GM18907 (cell line): Measurements from ENCODE around the gene TTLL12.

ENCODE experiments used
- ATAC-seq: cut with Tn5 transposase; IDR thresholded peaks from one replicate; pipeline ENCODE4 v1.9.1; 2021; ENCODE audit warnings: mild to moderate bottlenecking, moderate library complexity; ENCODE audit not compliant: unreplicated experiment

The TTLL12 gene

DNA sequence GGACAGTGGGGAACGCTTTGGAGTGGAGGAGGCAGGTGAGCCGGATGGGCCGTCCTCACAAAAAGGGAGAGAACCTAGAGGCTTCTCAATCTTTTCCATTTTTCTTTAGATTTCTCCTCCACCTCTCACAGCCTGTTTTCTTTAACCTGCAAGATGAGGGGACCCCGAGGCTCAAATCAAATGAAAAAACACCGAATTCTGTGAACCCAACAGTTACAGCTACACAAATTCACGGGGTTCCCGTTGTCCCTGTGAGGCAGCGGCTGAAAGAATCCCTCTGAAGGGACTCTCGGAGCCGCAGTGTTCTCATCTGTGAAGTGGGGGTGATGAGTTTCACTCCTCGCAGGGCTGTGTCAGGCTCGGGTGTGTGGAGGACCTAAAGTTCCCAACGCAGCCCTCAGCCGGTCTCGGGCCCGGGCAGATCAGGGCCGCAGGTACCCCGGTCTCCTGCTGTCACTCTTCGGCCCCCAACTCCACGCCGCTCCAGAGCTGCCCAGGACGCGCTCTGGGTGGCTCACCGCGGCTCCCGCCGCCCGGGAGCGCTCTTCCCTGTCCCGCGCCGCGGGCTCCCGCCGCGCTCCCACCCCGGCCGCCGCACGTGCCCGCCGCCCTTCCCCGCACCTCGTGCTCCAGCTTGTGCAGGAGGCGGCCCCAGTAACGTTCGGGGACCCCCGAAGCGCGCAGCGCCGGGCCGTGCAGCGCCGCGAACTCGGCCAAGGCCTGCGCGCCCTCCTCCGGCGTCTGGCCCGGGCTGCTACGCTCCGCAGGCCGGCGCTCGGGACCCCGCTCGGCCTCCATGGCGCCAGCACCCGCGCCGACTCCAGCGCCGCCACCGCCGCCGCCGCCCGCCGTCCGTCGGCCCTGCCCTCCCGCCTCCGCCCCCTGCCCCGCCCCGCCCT, at the start of gene TTLL12:
TTLL12 (minus strand) TSS at position 863 of the 899 bp plus-strand sequence; CDS start at position 798, 65 bp downstream.
- ATAC-seq, result peak; percentile 50

DNA sequence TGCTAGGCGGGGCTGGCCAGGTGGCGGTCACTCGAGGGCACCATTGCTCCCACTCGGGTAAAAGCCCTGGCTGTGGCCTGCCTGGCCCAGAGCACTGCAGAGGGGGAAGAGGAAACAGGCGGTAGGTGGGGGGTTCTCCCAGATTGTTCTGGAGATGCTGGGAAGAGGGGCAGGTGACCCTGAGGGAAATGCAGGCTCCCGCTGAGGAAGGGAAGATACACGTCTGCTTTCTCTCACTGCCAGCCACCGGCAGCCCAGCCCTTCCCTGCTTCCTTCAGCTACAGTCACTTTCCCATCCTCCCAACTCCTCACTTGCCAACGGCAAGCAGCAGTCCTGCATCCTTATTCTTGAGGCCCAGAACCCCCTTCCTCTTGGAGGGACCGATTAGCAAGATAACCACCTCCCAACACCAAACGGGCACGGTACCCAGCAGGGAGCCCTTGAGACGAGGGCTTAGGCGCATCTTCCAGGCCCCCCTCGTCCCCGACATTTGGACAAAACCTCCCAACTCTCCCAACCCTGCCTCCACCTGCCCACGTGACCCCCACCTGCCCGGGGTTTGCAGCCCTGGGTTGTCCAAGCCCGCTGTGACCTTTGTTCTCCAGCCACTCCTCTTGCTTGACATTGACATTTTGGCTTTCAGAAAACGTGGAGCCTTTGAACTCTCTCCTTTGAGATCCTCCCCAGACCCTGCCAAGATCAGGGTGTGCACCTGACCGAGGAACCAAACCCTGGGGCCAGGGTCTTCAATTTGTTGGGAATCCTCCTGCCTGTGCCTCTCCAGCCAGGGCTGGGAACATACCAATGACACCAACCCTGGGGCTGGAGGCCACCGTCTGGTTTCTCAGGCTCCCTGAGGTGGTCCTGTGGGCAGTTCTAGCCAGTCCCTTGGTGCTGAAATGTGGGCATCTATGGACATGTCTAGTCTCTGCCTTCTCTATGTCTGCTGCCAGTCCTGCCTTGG, 48.8 kb upstream of the TTLL12 start:
- ATAC-seq, result no peak

DNA sequence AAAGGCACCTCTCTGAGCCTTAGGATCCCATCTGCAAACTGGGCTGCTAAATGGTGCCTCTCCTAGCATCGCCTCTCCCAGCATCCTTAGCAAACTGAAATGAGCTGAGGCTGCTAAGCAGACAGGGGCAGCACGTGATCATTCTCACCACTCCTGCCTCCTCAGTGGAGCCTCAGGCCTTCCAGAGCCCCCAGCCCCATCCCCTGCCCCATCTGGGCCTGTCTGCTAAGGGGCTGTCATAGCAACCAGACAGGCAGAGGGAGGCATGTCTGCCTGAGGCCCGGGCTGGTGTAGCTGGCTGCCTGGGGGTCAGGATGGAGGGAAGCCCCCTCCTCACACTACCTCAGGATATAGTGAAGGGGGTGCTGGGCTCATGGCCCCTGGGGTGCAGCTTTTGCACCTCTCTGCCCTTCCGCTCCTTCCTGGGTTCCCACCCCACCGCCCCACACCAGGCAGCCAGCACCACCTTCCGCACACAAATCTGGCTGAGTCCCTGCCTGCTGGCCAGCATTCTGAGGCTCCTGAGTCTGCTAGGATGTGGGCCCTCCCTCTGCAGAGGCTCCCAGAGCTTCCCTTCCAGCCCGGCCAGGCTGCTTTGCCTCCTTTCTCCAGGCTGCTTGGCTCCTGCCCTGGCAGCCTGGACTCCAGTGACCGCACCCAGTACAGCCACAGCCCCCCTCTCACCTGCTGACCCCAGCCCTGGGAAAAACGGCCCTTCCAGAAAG, 47.5 kb upstream of the TTLL12 start:
- no peak for ATAC-seq

DNA sequence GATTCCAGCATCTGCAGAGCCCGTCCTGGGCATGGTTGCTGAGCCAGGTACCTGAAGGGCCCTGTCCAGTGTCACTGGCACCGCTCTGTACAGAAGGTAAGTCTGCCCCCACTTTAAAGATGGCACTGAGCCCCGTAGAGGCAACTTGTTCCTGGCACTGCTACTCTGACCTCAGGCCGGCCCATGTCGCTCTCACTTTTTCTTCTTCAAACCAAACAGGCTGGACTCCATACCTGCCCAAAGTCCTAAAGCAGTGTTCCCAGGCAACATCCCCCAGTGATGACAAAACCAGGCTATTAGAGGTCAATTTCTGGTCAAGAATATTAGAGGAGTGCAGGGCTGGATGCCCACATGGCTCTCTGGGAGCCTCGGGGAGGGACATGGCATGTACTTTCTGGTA, 46.6 kb upstream of the TTLL12 start:
- ATAC-seq, result no peak

DNA sequence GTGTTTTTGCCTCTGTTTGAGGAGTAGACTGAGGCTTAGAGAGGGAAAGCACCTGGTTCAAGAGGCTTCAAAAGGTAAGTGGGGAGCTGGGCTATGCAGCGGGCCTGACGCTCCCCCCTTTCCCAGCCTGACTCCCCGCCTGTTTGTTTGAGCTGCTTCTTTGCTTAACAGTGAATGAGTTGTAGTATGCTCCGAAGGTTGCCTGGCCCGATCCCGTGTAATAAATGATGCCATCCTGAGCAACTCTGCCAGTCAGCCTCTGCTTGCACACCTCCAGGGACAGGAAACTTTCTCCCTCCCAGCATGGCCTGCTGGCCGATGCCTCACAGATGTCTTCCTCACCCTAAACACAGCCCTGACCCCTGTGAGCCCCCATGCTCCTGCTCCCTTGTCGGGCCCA, 45.5 kb upstream of the TTLL12 start:
- no peak for ATAC-seq

DNA sequence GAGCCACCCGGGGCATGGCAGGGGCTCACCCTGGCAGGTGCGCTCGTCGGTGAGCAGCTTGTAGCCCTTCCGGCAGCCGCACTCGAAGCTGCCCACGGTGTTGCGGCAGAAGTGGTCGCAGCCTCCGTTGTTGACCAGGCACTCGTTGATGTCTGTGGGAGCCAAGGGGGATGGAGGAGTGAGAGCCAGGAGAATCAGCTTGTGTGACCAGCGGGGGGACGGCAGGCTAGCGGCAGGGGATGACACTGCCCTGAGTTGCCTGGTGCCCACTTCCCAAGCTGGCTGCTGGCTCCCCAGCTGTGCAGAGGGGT, 44.7 kb upstream of the TTLL12 start:
- no peak for ATAC-seq

DNA sequence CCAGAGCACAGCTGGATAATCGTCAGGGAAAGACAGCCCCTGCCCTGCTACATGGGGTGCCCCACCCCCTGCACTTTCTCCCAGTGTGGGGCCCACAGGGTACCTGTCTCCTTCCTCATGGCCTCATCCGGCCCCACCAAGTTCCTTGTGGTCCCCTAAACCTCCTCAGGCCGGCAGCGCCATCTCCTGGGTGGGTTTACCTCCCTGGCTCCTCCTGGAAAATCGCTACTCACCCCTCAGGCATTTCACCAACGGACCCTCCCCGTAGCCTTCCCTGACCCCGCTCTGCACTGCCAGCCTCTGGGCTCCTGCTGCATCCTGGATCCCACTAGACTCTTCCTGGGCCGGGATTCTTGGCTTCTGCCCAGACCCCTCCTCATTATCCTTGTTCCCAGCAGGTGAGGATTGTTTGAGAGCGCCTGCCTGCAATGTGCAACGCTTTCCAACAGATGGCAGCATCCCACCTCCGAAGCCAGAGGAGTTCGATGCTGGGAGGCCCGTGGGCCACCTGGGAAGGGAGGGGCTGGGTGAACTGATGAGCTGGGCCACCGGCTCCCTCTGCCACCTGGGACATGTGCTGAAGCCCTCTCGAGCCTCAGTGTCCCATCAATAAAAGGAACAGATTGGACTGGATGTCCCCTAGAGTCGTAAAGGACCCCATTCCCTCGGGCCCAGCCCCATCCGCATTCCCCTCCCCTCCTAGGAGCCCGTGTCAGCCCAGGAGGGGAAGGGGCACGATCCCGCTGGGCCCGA, 44.2 kb upstream of the TTLL12 start:
- ATAC-seq, result no peak

DNA sequence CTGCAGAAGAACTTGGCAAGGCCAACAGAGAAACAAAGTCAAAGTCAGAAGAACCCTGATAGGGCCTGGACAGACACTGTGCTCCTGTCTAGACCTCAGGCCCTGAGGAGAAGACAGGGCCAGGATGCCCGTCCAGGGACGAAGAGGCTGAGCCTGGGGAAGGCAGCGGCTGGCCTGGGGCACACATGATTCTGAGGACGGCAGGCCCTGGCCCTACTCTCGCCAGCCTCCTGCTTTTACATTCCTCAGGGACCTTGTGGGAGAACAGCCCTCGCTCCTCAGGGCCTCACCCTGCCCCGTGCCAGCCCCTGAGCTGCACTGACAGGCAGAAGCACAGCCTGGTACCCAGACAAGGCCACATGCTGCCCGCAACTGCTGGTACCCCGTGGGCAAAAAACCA, 43.6 kb upstream of the TTLL12 start:
- no peak for ATAC-seq

DNA sequence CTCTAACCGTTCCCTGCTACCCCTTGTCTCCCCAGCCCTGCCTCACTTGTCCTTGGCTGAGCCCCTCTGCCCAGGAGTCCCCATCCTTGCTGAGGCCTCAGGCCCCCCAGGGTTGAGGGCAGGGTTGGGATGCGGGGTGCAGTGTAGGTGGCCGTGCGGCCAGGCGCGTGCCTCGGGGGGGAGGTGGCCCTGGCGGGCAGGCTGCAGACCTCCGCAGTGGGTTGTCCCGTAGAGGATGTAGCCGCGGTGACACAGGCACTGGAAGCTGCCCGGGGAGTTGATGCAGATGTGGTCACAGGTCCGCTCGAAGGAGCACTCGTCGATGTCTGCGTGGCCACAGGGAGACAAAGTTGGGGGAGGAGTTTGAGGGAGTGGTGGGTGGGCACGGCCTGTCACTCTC, 41.9 kb upstream of the TTLL12 start:
- no peak for ATAC-seq

DNA sequence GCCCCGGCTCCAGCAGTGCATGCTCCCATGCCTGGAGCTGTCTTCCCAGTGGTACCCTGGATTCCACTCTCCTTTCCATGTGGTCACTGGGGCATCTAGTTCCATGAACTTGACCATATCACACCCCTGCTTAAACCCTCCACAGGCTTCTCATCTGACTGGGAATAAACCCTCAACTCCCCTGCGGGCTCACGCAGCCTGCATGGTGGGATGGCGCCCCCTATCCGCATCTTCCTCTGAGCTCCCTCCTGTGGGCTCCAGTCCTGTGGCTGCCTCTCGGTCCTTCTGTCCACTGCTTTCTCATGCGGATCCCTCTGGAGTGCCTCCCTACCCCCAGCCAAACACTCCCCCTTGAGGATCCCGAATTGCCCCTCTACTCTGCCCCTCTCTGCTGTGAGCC, 41.4 kb upstream of the TTLL12 start:
- ATAC-seq, result no peak

DNA sequence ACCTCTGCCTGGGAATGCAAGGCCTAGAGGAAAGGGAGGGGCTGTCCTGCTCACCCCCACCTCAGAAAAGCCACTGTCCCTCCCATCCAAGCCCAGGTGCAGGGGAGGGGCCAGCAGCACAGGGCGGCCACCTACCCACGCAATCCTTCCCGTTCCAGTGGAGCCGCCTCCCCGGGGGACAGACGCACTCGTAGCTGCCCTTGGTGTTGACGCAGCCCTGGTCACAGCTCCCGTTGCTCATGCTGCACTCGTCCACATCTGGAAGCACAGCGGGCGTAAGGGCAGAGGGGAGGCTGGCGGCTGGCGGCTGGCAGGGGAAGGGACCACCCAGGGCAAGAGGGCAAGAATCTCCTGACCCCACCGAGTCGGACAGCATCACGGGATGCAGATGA, 40.3 kb upstream of the TTLL12 start:
- no peak for ATAC-seq

DNA sequence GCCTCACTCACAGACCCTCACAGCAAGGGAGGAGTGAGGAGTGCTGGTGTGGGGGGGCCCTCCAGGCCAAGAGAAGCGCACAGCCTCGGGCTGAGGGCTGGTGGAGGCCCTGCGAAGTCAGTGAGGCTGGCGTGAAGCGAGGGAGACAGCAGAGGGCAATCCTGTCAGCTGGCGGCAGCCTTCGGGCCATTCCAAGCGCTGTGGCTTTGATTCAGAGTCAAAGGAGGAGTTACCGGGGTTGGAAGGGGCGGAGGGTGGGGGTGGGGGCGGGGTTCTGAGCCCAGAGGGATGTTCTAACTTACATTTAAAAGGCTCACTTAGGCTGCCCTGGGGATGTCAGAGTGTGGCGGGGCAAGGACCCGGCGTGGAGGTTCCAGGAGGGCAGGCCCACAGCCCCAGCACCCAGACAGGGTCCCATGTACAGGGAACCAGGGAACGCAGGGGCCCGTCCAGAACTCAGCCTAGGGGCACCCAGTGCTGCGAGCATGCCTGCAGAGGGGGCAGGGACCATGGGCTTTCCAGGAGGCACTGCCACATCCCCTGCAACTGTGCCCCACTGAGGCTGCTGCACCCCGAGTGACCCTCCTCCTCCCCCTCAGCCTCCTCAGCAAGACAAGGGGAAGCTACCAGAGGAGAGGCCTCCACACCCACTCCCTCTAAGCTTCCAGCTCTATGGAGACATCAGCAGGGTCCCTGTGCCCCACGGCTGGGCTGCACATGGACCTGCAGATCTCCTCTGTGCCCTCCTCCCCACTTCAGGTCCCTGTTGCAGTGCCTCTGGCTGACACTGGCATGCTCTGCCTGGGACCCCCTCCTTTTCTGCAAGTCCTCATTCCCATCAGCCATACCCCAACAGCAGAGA, 39.7 kb upstream of the TTLL12 start:
- no peak for ATAC-seq

DNA sequence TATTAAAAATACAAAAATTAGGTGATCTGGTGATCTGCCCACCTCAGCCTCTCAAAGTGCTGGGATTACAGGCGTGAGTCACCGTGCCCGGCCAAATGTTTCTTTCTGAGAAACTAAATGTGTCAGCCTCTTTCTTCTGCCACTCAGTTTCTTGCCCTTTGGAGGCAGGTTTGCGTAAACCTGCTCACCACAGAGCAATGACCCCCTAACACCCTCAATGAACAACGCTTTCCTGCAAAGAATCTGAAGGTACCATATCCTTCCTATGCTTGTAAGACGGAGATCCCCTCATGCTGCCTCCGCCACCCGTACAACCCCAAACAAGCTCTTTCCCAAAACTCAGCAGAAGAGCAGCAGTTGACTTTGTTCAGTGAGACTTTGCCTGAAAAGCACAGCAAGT, 38.7 kb upstream of the TTLL12 start:
- ATAC-seq, result no peak

DNA sequence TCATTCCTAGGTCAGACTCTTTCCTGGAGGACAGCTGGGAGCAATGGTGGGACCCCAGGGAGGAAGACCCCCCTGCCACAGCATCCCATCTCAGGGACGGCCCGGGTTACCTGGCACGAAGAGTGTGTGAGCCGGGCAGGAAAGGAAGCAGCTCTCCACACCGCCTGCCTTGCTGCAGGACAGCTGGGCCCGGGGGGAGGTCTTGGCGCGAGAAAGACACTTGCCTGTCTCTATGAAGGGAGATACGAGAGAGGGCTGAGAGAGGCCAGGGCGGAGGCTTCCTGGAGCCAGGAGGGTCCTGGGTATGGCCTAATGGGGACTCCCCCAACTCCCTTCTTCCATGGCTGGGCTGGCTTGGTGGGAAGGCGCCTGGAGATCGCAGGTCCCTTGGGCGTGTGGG, 36.1 kb upstream of the TTLL12 start:
- ATAC-seq, result no peak

DNA sequence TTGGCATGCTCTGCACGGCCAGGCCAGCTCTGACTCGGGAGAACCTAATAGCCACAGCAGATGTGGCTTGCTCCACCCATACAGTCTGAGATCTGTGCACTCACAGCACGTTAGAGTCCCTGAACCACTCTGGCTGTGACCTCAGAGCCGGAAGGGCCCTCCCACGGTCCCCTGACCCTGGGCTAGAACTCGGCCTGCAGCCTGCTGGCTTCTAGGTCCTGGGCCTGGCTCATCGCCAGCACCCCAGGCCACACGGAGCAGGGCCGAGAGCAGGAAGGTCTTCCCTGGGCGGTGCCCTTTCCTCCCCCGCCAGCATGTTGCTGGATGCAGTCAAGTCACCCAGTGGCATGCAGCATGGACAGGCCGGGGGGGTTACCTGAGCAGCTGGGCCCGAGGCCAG, 35.3 kb upstream of the TTLL12 start:
- ATAC-seq, result no peak

DNA sequence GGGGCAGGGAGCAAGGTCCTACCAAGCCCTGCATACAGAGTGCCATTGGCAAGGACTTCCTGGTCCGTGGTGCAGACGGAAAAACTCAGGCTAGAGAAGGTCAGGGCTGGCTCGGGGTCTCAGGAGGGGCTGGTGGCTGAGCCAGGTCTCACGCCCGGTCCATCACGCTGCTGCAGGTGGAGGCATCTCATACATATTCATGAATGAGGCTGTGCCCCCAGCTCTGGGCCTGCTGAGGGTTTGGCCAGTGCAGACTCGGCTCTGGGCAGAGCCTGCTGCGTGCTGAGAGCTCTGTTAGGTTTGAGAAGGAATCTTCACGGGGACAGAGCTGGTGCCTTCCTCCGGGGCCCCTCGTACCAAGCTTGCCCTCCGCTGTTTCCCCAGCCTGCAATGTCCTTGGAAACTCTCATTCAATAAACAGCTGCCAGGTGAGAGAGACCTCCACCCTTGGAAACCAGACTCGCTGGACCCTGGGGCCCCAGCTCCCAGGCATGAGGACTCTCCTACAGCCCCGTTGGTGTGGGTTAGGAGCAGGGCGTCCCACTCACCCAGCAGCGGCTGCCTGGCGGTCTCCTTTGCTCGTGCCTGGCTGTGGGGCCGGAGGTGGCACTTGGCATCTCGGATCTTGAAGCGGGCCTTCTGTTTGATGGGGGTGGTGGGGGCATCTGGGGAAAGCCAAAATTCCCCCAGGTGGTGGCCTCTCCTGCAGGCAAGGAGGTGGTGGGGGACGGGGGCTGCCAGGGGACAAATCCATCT, 33.9 kb upstream of the TTLL12 start:
- ATAC-seq, result no peak

DNA sequence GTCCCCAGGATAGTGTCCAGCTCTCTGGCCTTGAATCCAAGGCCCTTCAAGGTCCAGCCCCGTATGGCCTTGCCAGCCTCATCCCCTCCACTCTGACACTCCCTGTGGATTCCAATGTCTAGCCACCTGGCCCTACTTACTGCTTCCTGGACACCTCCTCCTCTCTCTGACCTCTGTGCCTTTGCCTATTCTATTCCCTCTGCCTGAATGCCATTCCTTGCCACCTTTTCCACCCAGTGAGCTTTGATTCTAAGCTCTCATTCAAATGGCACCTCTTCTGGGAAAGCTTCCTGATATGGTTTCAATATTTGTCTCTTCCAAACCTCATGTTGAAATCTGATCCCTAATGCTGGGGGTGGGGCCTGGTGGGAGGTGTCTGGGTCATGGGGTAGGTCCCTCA, 31.9 kb upstream of the TTLL12 start:
- no peak for ATAC-seq

DNA sequence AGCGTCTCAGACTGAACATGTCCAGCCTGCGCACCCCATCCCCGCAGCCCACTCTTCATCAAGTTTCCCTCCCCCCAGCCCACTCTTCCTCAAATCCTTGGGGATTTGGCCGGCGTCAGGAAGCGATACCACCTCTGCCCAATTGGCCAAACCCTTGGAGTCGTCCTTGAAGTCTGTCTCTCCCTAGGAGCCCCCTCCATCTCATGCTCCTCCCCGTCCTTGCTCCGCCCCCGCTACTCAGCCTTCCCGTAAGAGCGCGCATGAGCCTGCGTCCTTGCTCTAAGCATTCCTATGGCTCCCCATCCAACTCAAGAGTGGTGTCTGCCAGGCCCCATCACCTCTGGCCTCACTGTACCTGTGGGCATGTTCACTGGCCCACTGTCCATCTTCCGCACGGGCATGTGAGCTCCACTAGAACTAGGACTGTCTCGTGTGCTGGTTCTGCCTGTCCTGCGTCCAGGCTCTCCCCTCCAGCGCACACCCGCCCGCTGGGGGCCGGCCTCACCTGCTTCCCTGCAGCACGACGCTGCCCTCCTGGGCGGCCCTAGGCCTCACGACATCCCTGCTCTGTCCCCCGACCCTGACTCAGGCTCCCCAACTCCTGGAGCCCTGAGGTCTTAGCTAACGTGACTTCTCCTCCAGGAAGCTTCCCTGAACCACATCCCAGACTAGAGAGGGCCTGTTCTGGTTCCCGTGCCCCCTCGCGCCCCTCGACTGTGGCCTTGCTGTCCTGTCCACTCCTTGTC, 30.5 kb upstream of the TTLL12 start:
- no peak for ATAC-seq
